GM23338 (cell line): Measurements from ENCODE around the gene PPFIBP1. TPM values are rescaled to one million over a fixed set of nuclear protein-coding genes. Genes with fewer than 3 reads are reported as not detected.

Experiments
- ATAC-seq: fragments of 200-7000 bp; cut with Tn5 transposase; 3 replicates; pipeline ENCODE4 v1.9.1; 2020
- DNase-seq: peaks from one replicate; pipeline ENCODE4 v3.0.0-alpha.2; 2015; ENCODE audit warnings: low spot score
- H2AFZ ChIP-seq: fragments of 200-600 bp; sonication (generic); 2 replicates; pipeline ENCODE4 v1.8.0; 2016; ENCODE audit warnings: antibody characterized with exemption, mild to moderate bottlenecking, moderate library complexity
- H3F3A ChIP-seq: fragments of 200-600 bp; sonication (generic); replicated peaks from 2 replicates; pipeline ENCODE4 v1.8.0; 2017; ENCODE audit warnings: antibody characterized with exemption, mixed run types, low read depth
- H3K27ac ChIP-seq: fragments of 200-600 bp; sonication (generic); 2 replicates; pipeline ENCODE4 v1.6.1; 2016; ENCODE audit warnings: low read depth
- H3K27me3 ChIP-seq: fragments of 200-600 bp; sonication (generic); 2 replicates; pipeline ENCODE4 v1.8.0; 2016; ENCODE audit warnings: mild to moderate bottlenecking, mixed run types, moderate library complexity; ENCODE audit not compliant: insufficient read depth
- H3K36me3 ChIP-seq: fragments of 200-600 bp; sonication (generic); 2 replicates; pipeline ENCODE4 v1.8.0; 2016; ENCODE audit warnings: mild to moderate bottlenecking; ENCODE audit not compliant: insufficient read depth
- H3K4me1 ChIP-seq: fragments of 200-600 bp; sonication (generic); 2 replicates; pipeline ENCODE4 v1.8.0; 2016; ENCODE audit warnings: mild to moderate bottlenecking, moderate library complexity; ENCODE audit not compliant: insufficient read depth
- H3K4me2 ChIP-seq: fragments of 200-600 bp; sonication (generic); 2 replicates; pipeline ENCODE4 v1.7.1; 2017; ENCODE audit warnings: mixed run types
- H3K4me3 ChIP-seq: fragments of 200-600 bp; sonication (generic); 2 replicates; pipeline ENCODE4 v1.6.1; 2016; ENCODE audit warnings: mixed run types
- H3K79me2 ChIP-seq: fragments of 200-600 bp; sonication (generic); replicated peaks from 2 replicates; pipeline ENCODE4 v1.8.0; 2017; ENCODE audit warnings: mild to moderate bottlenecking; ENCODE audit not compliant: insufficient read depth
- H3K9me2 ChIP-seq: fragments of 200-600 bp; sonication (generic); 2 replicates; pipeline ENCODE4 v1.8.0; 2017; ENCODE audit not compliant: insufficient read depth
- H4K20me1 ChIP-seq: fragments of 200-600 bp; sonication (generic); replicated peaks from 2 replicates; pipeline ENCODE4 v1.8.0; 2017; ENCODE audit warnings: mild to moderate bottlenecking; ENCODE audit not compliant: insufficient read depth
- H3K27ac Mint-ChIP-seq: 2 replicates; pipeline ENCODE4 v1.8.0; 2020; ENCODE audit warnings: inconsistent platforms, mild to moderate bottlenecking, moderate library complexity, mixed read lengths
- H3K27me3 Mint-ChIP-seq: 3 replicates; pipeline ENCODE4 v1.8.0; 2022; ENCODE audit warnings: low read depth, mild to moderate bottlenecking, moderate library complexity, mixed read lengths, inconsistent platforms; ENCODE audit not compliant: insufficient read depth, poor library complexity
- H3K36me3 Mint-ChIP-seq: 3 replicates; pipeline ENCODE4 v1.8.0; 2021; ENCODE audit warnings: low read depth, mild to moderate bottlenecking, inconsistent platforms, moderate library complexity, mixed read lengths
- H3K4me1 Mint-ChIP-seq: 3 replicates; pipeline ENCODE4 v1.8.0; 2020; ENCODE audit warnings: mild to moderate bottlenecking, inconsistent platforms, mixed read lengths
- H3K4me3 Mint-ChIP-seq: 3 replicates; pipeline ENCODE4 v1.8.0; 2021; ENCODE audit warnings: moderate library complexity, mild to moderate bottlenecking, inconsistent platforms, mixed read lengths
- H3K9me3 Mint-ChIP-seq: 3 replicates; pipeline ENCODE4 v1.8.0; 2020; ENCODE audit warnings: moderate library complexity, mild to moderate bottlenecking, inconsistent platforms, mixed read lengths
- CREB1 ChIP-seq: fragments of 250-450 bp; sonication (Bioruptor Pico); IDR thresholded peaks from 2 replicates; pipeline ENCODE4 v1.5.0; 2020; ENCODE audit warnings: low read depth, mild to moderate bottlenecking, moderate library complexity
- EZH2phosphoT487 ChIP-seq: fragments of 200-600 bp; sonication (generic); IDR thresholded peaks from one replicate; pipeline ENCODE4 v1.8.1; 2018; ENCODE audit warnings: antibody characterized with exemption; ENCODE audit not compliant: unreplicated experiment
- JUNB ChIP-seq: IDR thresholded peaks from one replicate; pipeline ENCODE4 v1.6.1; 2016; ENCODE audit warnings: antibody characterized with exemption; ENCODE audit not compliant: unreplicated experiment
- NANOG ChIP-seq: IDR thresholded peaks from 2 replicates; pipeline ENCODE4 v1.6.1; 2016; ENCODE audit warnings: antibody characterized with exemption, borderline replicate concordance
- POLR2AphosphoS5 ChIP-seq: IDR thresholded peaks from 2 replicates; pipeline ENCODE4 v1.6.1; 2016; ENCODE audit warnings: antibody characterized with exemption, low read depth
- STAT1 ChIP-seq: IDR thresholded peaks from one replicate; pipeline ENCODE4 v1.6.1; 2016; ENCODE audit warnings: antibody characterized with exemption; ENCODE audit not compliant: unreplicated experiment
- ZNF331 ChIP-seq: fragments of 250-450 bp; sonication (Bioruptor Pico); IDR thresholded peaks from 2 replicates; pipeline ENCODE4 v1.5.0; 2020; ENCODE audit warnings: low read depth, mild to moderate bottlenecking, moderate library complexity
- polyA plus RNA-seq: library from polyadenylated mRNA; unstranded; fragments of >200 nt; fragmentation: Nextera tagmentation; extraction: Ambion mirVana; gene quantifications from 2 replicates; pipeline ENCODE4 v1.2.1, GENCODE V29; 2016
- total RNA-seq: library from RNA; depleted of rRNA; stranded (reverse); fragments of >200 nt; shearing (Covaris generic); gene quantifications from 2 replicates; pipeline ENCODE4 v1.2.3, GENCODE V29; 2014
- TF ChIP-seq, protein P1 (sequence below): IDR thresholded peaks from 2 replicates; pipeline ENCODE4 v1.6.1; 2016; ENCODE audit warnings: antibody characterized with exemption
- TF ChIP-seq, protein P2 (sequence below): IDR thresholded peaks from one replicate; pipeline ENCODE4 v1.6.1; 2018; ENCODE audit warnings: antibody characterized with exemption; ENCODE audit not compliant: unreplicated experiment
- TF ChIP-seq, protein P3 (sequence below): fragments of 250-450 bp; sonication (Bioruptor Pico); IDR thresholded peaks from 2 replicates; pipeline ENCODE4 v1.5.0; 2020; ENCODE audit warnings: mild to moderate bottlenecking, moderate library complexity
- TF ChIP-seq, protein P4 (sequence below), 2 experiments: fragments of 200-600 bp in 1 of 2; sonication (generic) in 1 of 2; conservative IDR thresholded peaks; 2 replicates each; pipeline versions ENCODE4 v1.5.1 to v1.6.1; 2016 to 2017; ENCODE audit warnings: antibody characterized with exemption in 2 of 2, low read depth in 2 of 2, mild to moderate bottlenecking in 2 of 2, moderate library complexity in 1 of 2

The PPFIBP1 gene
- total and polyA plus RNA-seq, 2 experiments from 2014 or later: 33.2 to 41.9 TPM

DNA sequence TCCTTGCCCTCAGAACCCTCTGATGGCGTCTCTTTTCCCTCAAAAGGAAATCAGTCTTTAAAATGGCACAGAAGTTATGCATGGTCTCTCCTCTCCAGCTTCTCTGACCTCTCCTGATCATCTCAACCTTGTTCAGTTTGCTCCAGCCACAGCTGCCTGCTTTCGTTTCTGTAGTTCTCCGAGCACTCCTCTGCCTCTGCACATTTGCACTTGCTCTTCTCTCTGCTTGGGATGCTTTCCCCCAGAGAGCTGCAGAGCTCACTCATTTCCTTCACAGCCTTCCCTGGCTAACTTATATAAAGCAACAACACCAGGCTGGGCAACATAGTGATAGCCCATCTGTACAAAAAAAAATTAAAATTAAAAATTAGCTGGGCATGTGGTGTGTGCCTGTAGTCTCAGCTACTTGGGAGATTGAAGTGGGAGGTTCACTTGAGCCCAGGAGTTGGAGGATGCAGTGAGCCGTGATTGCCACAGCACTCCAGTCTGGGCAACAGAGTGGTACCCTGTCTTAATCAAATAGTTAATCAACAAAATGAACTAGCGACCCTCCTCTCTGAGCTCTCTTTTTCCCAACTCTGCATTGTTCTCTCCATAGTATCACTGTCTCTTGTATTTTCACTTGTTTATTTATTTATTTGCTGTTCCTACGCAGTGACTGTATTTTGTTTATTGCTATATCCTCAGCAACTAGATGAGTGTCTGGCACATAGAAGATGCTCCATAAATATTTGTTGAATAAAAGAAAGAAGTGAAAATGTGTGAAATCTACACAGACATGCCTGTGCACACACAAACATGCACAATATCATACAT lies 37.7 kb downstream of the PPFIBP1 start:
- Histone ChIP-seq H3K4me3 (no peak overlapping the region), H4K20me1 (no peaks in the 10 kb centered on the region; the same call in 1 of the 2 replicates), H2AFZ (no peak overlapping the region), H3K27me3 (no peaks in the 10 kb centered on the region), H3K9me2 (no peaks in the 10 kb centered on the region), H3K79me2 (peaks cover 35% of the 10 kb centered on the region), H3K4me1 (peaks cover 11% of the 10 kb centered on the region), H3K27ac (no peak overlapping the region), H3K4me2 (no peak overlapping the region), H3K36me3 (no peaks in the 10 kb centered on the region), H3F3A (no peaks in the 10 kb centered on the region)
- Mint-ChIP-seq H3K4me1 (peaks cover 30% of the 10 kb centered on the region), H3K9me3 (no peaks in the 10 kb centered on the region), H3K36me3 (peaks cover 2% of the 10 kb centered on the region; the same call in 1 of the 3 replicates), H3K27me3 (no peaks in the 10 kb centered on the region), H3K4me3 (no peak overlapping the region), H3K27ac (no peak overlapping the region)
- no peak for DNase-seq
- TF ChIP-seq, protein P1, sequence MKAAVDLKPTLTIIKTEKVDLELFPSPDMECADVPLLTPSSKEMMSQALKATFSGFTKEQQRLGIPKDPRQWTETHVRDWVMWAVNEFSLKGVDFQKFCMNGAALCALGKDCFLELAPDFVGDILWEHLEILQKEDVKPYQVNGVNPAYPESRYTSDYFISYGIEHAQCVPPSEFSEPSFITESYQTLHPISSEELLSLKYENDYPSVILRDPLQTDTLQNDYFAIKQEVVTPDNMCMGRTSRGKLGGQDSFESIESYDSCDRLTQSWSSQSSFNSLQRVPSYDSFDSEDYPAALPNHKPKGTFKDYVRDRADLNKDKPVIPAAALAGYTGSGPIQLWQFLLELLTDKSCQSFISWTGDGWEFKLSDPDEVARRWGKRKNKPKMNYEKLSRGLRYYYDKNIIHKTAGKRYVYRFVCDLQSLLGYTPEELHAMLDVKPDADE: no peak
- TF ChIP-seq JUNB (no peak), ZNF331 (no peak), EZH2phosphoT487 (no peak), STAT1 (no peak), CREB1 (CRISPR knock-in tag) (no peak), POLR2AphosphoS5 (no peak), NANOG (no peak)
- TF ChIP-seq, protein P2, sequence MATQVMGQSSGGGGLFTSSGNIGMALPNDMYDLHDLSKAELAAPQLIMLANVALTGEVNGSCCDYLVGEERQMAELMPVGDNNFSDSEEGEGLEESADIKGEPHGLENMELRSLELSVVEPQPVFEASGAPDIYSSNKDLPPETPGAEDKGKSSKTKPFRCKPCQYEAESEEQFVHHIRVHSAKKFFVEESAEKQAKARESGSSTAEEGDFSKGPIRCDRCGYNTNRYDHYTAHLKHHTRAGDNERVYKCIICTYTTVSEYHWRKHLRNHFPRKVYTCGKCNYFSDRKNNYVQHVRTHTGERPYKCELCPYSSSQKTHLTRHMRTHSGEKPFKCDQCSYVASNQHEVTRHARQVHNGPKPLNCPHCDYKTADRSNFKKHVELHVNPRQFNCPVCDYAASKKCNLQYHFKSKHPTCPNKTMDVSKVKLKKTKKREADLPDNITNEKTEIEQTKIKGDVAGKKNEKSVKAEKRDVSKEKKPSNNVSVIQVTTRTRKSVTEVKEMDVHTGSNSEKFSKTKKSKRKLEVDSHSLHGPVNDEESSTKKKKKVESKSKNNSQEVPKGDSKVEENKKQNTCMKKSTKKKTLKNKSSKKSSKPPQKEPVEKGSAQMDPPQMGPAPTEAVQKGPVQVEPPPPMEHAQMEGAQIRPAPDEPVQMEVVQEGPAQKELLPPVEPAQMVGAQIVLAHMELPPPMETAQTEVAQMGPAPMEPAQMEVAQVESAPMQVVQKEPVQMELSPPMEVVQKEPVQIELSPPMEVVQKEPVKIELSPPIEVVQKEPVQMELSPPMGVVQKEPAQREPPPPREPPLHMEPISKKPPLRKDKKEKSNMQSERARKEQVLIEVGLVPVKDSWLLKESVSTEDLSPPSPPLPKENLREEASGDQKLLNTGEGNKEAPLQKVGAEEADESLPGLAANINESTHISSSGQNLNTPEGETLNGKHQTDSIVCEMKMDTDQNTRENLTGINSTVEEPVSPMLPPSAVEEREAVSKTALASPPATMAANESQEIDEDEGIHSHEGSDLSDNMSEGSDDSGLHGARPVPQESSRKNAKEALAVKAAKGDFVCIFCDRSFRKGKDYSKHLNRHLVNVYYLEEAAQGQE: no peak
- TF ChIP-seq, protein P3, sequence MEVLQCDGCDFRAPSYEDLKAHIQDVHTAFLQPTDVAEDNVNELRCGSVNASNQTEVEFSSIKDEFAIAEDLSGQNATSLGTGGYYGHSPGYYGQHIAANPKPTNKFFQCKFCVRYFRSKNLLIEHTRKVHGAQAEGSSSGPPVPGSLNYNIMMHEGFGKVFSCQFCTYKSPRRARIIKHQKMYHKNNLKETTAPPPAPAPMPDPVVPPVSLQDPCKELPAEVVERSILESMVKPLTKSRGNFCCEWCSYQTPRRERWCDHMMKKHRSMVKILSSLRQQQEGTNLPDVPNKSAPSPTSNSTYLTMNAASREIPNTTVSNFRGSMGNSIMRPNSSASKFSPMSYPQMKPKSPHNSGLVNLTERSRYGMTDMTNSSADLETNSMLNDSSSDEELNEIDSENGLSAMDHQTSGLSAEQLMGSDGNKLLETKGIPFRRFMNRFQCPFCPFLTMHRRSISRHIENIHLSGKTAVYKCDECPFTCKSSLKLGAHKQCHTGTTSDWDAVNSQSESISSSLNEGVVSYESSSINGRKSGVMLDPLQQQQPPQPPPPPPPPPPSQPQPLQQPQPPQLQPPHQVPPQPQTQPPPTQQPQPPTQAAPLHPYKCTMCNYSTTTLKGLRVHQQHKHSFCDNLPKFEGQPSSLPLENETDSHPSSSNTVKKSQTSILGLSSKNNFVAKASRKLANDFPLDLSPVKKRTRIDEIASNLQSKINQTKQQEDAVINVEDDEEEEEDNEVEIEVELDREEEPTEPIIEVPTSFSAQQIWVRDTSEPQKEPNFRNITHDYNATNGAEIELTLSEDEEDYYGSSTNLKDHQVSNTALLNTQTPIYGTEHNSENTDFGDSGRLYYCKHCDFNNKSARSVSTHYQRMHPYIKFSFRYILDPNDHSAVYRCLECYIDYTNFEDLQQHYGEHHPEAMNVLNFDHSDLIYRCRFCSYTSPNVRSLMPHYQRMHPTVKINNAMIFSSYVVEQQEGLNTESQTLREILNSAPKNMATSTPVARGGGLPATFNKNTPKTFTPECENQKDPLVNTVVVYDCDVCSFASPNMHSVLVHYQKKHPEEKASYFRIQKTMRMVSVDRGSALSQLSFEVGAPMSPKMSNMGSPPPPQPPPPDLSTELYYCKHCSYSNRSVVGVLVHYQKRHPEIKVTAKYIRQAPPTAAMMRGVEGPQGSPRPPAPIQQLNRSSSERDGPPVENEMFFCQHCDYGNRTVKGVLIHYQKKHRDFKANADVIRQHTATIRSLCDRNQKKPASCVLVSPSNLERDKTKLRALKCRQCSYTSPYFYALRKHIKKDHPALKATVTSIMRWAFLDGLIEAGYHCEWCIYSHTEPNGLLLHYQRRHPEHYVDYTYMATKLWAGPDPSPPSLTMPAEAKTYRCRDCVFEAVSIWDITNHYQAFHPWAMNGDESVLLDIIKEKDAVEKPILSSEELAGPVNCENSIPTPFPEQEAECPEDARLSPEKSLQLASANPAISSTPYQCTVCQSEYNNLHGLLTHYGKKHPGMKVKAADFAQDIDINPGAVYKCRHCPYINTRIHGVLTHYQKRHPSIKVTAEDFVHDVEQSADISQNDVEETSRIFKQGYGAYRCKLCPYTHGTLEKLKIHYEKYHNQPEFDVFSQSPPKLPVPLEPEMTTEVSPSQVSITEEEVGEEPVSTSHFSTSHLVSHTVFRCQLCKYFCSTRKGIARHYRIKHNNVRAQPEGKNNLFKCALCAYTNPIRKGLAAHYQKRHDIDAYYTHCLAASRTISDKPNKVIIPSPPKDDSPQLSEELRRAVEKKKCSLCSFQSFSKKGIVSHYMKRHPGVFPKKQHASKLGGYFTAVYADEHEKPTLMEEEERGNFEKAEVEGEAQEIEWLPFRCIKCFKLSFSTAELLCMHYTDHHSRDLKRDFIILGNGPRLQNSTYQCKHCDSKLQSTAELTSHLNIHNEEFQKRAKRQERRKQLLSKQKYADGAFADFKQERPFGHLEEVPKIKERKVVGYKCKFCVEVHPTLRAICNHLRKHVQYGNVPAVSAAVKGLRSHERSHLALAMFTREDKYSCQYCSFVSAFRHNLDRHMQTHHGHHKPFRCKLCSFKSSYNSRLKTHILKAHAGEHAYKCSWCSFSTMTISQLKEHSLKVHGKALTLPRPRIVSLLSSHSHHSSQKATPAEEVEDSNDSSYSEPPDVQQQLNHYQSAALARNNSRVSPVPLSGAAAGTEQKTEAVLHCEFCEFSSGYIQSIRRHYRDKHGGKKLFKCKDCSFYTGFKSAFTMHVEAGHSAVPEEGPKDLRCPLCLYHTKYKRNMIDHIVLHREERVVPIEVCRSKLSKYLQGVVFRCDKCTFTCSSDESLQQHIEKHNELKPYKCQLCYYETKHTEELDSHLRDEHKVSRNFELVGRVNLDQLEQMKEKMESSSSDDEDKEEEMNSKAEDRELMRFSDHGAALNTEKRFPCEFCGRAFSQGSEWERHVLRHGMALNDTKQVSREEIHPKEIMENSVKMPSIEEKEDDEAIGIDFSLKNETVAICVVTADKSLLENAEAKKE (CRISPR knock-in tag): no peak
- TF ChIP-seq, protein P4, sequence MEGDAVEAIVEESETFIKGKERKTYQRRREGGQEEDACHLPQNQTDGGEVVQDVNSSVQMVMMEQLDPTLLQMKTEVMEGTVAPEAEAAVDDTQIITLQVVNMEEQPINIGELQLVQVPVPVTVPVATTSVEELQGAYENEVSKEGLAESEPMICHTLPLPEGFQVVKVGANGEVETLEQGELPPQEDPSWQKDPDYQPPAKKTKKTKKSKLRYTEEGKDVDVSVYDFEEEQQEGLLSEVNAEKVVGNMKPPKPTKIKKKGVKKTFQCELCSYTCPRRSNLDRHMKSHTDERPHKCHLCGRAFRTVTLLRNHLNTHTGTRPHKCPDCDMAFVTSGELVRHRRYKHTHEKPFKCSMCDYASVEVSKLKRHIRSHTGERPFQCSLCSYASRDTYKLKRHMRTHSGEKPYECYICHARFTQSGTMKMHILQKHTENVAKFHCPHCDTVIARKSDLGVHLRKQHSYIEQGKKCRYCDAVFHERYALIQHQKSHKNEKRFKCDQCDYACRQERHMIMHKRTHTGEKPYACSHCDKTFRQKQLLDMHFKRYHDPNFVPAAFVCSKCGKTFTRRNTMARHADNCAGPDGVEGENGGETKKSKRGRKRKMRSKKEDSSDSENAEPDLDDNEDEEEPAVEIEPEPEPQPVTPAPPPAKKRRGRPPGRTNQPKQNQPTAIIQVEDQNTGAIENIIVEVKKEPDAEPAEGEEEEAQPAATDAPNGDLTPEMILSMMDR (conservative IDR thresholded peaks at IDR 0.05; ENCODE audit: low read depth in 2 of 2): no peak
- no peak; the same call in 2 of the 3 replicates for ATAC-seq
